Stimulated activated naive CD8-positive, alpha-beta T cell treated with anti-CD3 and anti-CD28 coated beads, Interleukin-15, Interleukin-2, amounts not matched to agents 100 U/mL and 50 U/mL, for 24 hours (primary cell): Measurements from ENCODE around the gene COL5A3.

ENCODE experiments used
- ATAC-seq: fragments of 150-1000 bp; cut with Tn5 transposase; one replicate; pipeline ENCODE4 v1.10.0; 2021
- DNase-seq: peaks from one replicate; pipeline ENCODE4 v3.0.0; 2021

Gene COL5A3

DNA sequence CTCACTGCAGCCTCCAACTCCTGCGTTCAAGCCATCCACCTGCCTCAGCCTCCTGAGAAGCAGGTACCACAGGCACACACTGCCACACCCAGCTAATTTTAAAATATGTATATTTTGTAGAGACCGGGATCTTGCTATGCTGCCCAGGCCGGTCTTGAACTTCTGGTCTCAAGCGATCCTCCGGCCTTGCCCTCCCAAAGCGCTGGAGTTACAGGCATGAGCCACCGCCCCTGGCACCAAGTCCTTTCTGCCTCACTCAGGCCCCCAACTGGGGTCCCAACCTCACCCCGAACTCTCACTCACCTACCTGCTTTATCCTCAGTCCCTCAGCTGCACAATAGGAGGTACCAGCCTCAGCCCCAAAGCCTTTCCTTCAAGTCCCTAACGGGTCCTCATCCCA is 635 bp upstream of the COL5A3 start:
- DNase-seq (no peak), ATAC-seq (no peak)

DNA sequence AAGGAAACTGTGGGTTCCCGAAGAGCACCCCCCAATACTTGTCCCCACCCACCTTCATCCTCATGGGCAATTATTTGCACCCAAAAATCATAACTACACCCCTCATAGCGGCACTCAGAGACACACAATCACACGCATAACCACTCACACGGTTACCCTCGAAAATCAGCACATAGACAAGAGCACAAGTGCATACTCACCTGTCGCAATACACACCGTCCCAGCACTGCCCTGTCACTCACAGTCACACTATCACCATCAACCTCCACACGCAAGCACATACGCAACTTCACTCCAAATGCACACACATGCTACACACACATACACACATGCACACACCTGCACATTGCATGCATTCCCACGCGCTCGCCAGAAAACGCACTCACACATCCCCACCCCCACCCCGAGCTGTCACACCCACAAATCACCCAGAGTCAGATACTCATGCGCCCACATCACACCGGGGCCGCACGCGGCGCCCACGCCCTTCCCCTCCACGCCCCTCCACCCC is 535 bp downstream of the COL5A3 start:
- no peak for ATAC-seq
- DNase-seq = no peak

DNA sequence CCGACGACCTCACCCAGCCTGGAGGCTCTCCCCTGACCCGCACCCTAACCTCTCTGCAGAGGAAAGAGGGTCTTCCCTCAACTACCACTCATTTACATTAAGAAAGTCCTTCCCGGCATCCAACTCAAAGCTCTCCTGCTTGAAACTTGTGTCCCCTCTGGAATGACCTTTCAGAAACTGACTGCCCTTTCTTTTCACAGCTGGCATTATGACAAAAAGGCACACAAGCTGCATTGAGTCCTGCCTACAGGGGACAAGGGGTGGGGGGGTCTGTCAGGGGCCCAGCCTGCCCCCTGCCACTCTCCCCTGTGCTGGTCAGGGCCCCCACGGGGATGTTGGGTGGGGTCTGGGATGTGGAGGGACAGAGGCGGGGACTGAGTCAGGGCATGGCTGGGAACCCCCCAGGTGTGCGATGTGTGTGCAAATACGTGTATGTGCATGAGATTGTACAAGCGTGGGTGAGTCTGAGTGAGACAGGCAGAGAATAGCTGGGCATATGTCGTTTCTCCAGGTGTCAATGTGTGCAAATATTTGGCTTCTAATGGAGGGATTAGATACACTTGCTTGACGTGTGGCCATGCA is 2.0 kb downstream of the COL5A3 start:
- ATAC-seq (no peak), DNase-seq (no peak)

DNA sequence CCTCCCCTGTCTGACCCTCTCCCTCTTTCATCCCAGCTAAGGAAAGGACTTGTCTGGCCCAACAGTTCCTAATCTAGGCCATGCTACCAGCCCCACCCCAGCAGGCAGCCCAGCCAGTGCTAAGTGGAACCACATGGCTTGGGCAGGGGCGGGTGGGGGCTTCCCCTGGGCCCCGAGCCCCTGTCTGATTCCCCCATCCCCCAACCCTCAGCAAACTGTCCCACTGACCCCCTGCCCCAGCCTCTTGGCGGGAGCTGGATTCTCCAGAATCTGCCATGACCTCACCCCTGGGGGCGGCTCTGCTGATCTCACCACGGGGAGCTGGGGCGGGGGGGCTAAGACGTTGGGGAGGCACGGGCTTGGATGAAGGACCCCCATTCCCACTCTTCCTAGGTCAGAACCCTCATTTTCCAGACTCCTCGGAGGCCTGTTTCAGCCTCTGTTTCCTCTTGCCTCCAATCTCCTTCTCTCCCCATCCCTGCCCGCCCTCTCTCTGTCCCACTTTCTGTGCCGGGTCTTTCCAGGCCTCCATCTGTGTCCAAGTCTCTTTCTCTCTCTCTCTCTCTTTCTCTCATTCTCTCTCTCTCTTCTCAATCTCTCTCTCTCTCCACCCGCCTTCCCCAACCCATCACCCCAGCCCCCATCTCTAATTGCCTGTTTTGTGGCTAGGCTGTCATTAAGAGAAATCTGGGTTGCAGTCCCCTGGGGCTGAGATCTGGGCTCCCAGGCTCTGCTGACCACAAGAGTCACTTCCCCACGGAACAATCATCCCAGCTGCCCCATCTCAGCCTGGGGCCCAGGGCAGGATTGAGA is 2.7 kb downstream of the COL5A3 start:
- no peak for DNase-seq

GRCh38 chr19:10006752-10007323 is 3.5 kb downstream of the COL5A3 start:
- DNase-seq (no peak), ATAC-seq (no peak)

More for the DNA sequence above, 2.7 kb downstream of the COL5A3 start:
- ATAC-seq = no peak

- ATAC-seq (peak; percentile 26), DNase-seq (peak; percentile 35)
Observed at GRCh38 chr19:10006335-10006708, 4.0 kb downstream of the COL5A3 start.

DNA sequence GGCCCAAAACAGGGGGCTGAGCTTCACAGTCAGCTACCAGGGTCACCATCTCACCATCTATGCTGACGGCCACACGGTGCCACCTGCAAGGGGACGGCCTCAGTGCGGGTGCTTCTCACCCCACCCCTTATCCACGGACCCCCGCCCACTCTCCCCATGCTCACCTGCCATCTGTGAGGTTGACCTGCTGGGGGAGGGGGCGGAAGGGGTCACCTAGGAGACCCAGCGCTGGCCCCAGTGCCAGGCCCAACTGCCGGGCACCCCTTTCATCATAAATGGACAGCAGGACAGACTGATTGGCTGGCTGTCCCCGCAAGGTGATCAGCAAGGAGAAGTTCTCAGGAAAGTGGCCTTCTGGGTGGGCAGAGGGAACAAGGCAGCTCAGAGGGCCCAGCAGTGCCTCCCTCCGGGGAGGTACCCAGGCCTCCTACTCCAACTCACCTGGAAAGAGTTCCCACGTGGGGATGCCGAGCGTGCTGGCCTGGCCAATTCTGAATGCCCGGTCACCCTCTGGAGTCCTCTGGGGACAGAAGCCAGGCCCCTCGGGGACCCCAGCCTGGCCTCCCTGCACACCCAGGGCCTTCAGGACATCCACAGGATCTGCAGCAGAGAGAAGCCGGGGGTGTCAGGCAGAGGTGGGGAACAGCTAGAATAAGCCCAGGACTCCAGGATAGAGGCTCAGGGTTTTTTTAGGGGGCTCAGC is 4.5 kb downstream of the COL5A3 start:
- ATAC-seq (no peak), DNase-seq (no peak)

DNA sequence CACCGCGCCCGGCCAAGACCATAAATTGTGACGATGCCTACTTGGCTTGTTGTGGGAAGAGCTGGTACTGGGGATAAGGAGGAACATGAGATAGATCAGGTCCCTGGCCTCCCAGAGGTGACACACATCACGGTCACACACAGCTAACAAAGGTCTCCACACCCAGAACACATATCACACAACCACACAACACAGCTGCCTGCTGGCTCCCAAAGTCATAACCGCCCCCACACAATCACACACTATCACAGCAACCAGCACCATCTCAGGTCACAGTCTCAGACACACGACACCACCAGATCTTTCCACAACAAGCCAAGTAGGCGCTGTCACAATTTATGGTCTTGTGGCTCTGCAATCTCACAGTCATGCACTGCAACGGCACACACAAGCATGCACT is 5.7 kb downstream of the COL5A3 start:
- no peak for DNase-seq
- peak; percentile 25 for ATAC-seq

DNA sequence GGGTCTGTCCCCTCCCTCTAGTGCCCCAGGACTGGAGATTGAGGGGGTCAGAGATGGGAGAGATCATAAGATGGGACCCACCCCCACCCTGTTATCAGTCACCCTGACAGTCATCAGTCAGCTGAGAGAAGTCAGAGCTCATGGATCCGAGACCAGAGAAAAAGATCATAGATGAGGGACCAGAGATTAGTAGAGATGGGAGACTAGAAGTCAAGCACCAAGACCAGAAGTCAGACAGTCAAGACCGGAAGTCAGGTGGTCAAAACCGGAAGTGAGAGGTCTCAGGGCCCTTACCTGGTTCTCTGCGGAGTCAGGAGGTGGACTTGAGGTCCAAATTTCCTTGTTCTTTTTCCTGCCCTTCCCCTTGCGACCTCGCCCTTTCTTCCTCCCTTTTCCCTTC is 7.0 kb downstream of the COL5A3 start:
- ATAC-seq = no peak
- DNase-seq = no peak

GRCh38 chr19:10001899-10002298 is 8.4 kb downstream of the COL5A3 start:
- DNase-seq (peak; percentile 49), ATAC-seq (no peak)

DNA sequence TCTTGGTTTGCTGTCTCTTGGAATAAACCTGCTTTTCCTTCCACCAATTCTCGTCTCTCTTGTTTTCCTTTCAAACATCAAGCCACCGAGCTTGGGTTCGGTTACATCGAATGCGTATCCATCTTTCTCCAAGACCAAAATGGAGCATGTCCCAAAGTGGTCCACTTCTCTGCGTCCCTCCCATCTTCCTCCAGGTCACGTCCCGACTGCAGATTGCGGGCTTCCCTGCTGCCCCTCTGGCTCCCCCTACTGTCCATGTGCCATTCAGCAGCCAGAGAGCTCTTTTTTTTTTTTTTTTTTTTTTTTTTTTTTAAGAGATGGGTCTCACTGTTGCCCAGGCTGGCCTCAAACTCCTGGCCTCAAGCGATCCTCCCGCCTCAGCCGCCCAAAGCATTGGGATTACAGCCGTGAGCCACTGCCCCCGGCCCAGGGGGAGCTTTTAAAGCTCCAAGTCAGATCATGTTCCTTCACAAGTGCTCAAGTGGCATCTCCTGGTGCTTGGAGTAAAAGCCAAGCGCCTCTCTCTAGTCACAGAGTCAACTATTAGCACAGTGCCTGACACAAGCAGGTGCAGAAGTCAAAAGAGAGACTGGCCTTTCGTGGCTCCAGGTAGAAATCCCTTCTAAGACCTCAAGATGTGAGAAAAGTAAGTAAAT is 10.0 kb downstream of the COL5A3 start:
- ATAC-seq (no peak), DNase-seq (peak; percentile 79)

GRCh38 chr19:9996541-9996940 is 13.8 kb downstream of the COL5A3 start:
- no peak for DNase-seq
- ATAC-seq = no peak

GRCh38 chr19:9995999-9996398 is 14.3 kb downstream of the COL5A3 start:
- ATAC-seq = no peak
- no peak for DNase-seq

DNA sequence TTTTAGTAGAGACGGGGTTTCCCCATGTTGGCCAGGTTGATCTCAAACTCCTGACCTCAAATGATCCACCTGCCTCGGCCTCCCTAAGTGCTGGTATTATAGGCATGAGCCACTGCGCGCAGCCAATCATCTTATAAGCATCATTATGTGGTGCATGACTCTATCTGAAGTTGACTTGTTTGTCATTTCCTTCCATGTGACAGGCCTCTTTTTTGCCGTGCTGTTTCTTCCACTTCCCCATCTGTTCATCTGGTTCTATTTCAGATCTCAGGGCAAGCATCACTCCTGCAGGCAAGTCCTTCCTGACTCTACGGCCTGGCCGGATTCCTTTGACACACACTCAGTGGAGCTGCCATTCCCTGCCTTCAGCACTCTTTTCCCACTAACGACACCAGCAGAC is 15.2 kb downstream of the COL5A3 start:
- DNase-seq = no peak
- ATAC-seq = no peak

DNA sequence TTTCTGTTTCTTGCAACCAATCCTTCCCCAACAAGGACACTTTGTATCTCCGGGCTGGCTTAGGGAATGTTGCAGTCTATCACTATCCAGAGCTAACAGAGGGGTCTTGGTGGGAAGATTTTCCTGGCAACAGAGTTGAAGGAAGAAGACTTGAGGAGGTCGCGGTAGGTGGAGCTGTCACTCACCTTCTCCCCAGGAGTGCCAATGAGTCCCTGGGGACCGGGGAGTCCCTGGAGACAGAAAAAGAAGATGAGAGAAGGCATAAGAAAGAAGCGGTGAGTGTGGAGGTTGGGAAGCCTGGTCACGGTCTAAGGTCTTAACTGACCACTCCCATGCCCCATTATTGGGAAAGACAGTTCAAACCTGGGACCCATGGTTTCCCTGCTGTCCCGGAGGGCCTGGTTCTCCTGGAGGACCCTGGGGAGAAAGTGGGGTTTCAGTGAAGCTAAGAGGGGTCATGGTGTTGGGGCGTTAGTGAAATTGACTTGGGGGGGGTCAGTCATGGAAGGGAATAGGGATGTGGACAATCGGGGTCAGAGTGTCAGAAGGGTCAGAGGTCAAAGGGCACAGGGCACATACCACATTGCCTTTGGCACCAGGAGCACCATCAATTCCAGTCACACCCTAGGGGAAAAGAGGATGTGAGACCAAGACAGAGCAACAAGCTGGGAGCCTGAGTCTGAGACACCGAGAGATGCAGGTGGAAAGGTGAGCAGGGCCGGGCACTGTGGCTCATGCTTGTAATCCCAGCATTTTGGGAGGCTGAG is 18.7 kb downstream of the COL5A3 start:
- no peak for DNase-seq
- ATAC-seq = no peak

DNA sequence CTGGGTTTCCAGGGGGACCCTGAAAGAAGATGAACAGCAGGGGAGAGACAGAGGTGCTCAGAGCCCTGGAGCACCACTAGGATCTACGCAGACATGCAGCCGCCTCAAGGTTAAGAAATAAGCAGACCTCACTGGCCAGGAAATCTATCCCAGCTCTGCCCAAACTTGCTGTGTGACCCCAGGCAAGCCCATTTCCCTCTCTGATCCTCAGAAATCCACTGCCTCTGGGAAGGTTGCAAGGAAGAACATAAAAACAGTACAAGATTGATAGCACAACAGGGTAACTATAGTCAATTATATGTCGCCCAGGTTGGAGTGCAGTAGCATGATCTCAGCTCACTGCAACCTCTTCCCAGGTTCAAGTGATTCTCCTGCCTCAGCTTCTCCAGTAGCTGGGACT is 20.8 kb downstream of the COL5A3 start:
- DNase-seq (no peak), ATAC-seq (no peak)

GRCh38 chr19:9986787-9987281 is 23.5 kb downstream of the COL5A3 start:
- DNase-seq (no peak), ATAC-seq (no peak)

DNA sequence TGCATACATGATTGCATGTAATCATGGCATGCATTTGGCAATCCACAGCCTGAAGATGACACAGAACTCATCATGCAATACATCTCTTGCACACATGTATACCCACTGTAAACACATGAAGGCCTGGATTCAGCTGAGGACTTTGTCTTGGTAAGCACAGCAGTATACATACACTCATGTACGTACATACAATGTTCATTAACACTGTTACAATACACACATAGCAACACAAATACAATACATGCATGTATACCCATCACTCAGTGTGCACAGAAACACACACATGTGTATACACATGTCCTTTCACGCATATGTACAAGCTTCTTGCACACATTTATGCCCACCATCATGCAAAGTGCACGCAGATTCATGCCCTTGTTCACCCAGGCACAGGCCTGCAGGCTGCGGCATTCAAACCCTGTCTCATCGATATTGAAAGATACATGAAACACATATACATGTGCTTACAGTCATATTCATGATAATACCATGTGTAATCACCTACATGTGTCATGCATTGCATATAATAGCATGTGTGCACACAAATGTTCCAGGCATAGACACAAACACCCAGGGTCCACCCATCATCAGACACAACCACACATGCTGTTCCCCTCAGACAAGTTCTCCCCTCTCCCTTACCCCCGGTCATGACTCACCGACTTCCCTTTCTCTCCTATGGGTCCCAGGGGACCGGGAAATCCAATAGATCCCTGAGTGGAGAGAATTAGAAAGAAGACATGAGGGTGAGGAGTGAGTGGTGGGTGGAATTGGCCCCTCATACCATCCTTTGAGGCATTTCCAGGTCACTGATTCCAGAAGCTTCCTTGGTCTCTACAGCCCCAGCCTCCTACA is 28.7 kb downstream of the COL5A3 start:
- ATAC-seq (no peak), DNase-seq (no peak)

DNA sequence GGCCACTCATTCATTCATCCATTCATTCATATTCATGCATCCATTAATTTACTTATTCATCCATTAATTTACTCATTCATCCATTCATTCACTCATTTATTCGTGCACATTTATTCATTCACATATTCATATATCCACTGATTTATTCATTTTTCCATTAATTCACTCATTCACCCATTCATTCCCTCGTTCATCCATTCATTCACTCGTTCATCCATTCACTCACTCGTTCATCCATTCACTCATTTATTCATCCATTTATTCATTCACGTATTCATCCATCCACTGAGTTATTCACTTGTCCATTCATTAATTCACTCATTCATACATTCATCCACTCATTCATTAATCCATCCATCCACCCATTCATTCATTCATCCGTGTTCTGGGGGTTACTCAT is 38.2 kb downstream of the COL5A3 start:
- no peak for DNase-seq
- no peak for ATAC-seq

GRCh38 chr19:9971166-9971897 is 39.0 kb downstream of the COL5A3 start:
- ATAC-seq (no peak), DNase-seq (no peak)
